Karpas-422 (cell line): Measurements from ENCODE around the gene BTAF1. TPM values are rescaled to one million over a fixed set of nuclear protein-coding genes. Genes with fewer than 3 reads are reported as not detected.

Source experiments
- DNase-seq: peaks from one replicate; pipeline ENCODE4 v3.0.0-alpha.2; 2015
- H2AFZ ChIP-seq: fragments of 200-600 bp; sonication (generic); 2 replicates; pipeline ENCODE4 v1.6.1; 2014; ENCODE audit warnings: antibody characterized with exemption, low read length, mixed read lengths
- H3K27ac ChIP-seq: fragments of 200-600 bp; sonication (generic); 2 replicates; pipeline ENCODE4 v1.5.1; 2014; ENCODE audit warnings: mild to moderate bottlenecking, low read length, moderate library complexity
- H3K27me3 ChIP-seq: fragments of 200-600 bp; sonication (generic); 2 replicates; pipeline ENCODE4 v1.6.1; 2014; ENCODE audit warnings: low read length, mixed read lengths
- H3K36me3 ChIP-seq: fragments of 200-600 bp; sonication (generic); 2 replicates; pipeline ENCODE4 v1.6.1; 2014; ENCODE audit warnings: low read length, mixed read lengths; ENCODE audit not compliant: insufficient read depth
- H3K4me1 ChIP-seq: fragments of 200-600 bp; sonication (generic); 2 replicates; pipeline ENCODE4 v1.6.1; 2014; ENCODE audit warnings: mild to moderate bottlenecking, low read length, mixed read lengths
- H3K4me2 ChIP-seq: fragments of 200-600 bp; sonication (generic); 2 replicates; pipeline ENCODE4 v1.6.1; 2014; ENCODE audit warnings: low read length, low read depth, mild to moderate bottlenecking; ENCODE audit not compliant: poor library complexity, severe bottlenecking
- H3K4me3 ChIP-seq: fragments of 200-600 bp; sonication (generic); 2 replicates; pipeline ENCODE4 v1.5.1; 2014; ENCODE audit warnings: mild to moderate bottlenecking, antibody characterized with exemption, low read length, mixed read lengths
- H3K79me2 ChIP-seq: fragments of 200-600 bp; sonication (generic); 2 replicates; pipeline ENCODE4 v1.6.1; 2014; ENCODE audit warnings: mild to moderate bottlenecking, low read length, mixed read lengths
- H3K9ac ChIP-seq: fragments of 200-600 bp; sonication (generic); 2 replicates; pipeline ENCODE4 v1.6.0; 2014; ENCODE audit warnings: low read length
- H3K9me2 ChIP-seq: fragments of 200-600 bp; sonication (generic), shearing (Covaris generic); replicated peaks from 2 replicates; pipeline ENCODE4 v1.6.0; 2014; ENCODE audit warnings: mild to moderate bottlenecking, low read length, moderate library complexity; ENCODE audit not compliant: insufficient read depth
- H3K9me3 ChIP-seq: fragments of 300-700, 200-600 bp; sonication (generic); 2 replicates; pipeline ENCODE4 v1.6.1; 2014; ENCODE audit warnings: low read length, mixed read lengths
- H4K20me1 ChIP-seq: fragments of 200-600 bp; sonication (generic); 2 replicates; pipeline ENCODE4 v1.6.1; 2014; ENCODE audit warnings: mild to moderate bottlenecking, antibody characterized with exemption, low read length, low read depth; ENCODE audit not compliant: insufficient read depth
- total RNA-seq: library from RNA; depleted of rRNA; stranded (reverse); fragments of >200 nt; shearing (Covaris generic); gene quantifications from 2 replicates; pipeline ENCODE4 v1.2.3, GENCODE V29; 2014; ENCODE audit warnings: low replicate concordance

BTAF1 gene
- total RNA-seq, 1 experiment from 2014 or later = 65.7 TPM

GRCh38 chr10:92001995-92002394, 78.4 kb downstream of the BTAF1 start:
- Histone ChIP-seq H4K20me1 (no peaks in the 10 kb centered on the region), H3K4me1 (no peaks in the 10 kb centered on the region), H3K9me2 (no peaks in the 10 kb centered on the region), H3K4me3 (no peak overlapping the region), H3K79me2 (no peaks in the 10 kb centered on the region), H3K9ac (no peak overlapping the region), H3K9me3 (no peaks in the 10 kb centered on the region), H2AFZ (no peak overlapping the region), H3K27ac (no peak overlapping the region), H3K4me2 (no peak overlapping the region), H3K27me3 (no peaks in the 10 kb centered on the region), H3K36me3 (peaks cover 23% of the 10 kb centered on the region)
- no peak for DNase-seq

- no peak overlapping the region for H3K4me2 ChIP-seq
- H4K20me1 ChIP-seq = no peaks in the 10 kb centered on the region
- H3K36me3 ChIP-seq = peaks cover 16% of the 10 kb centered on the region
- no peaks in the 10 kb centered on the region for H3K9me2 ChIP-seq
- H3K9ac ChIP-seq = no peak overlapping the region
- no peaks in the 10 kb centered on the region for H3K4me1 ChIP-seq
- DNase-seq = no peak
- no peak overlapping the region for H3K4me3 ChIP-seq
- H3K9me3 ChIP-seq = no peaks in the 10 kb centered on the region
- H3K79me2 ChIP-seq = no peaks in the 10 kb centered on the region
- no peak overlapping the region for H3K27ac ChIP-seq
- H3K27me3 ChIP-seq = no peaks in the 10 kb centered on the region
- no peak overlapping the region for H2AFZ ChIP-seq
These were observed 79.7 kb downstream of the BTAF1 start for GRCh38 chr10:92003258-92003657.

GRCh38 chr10:92005978-92006377, 82.4 kb downstream of the BTAF1 start:
- H3K27ac ChIP-seq = no peak overlapping the region
- H3K79me2 ChIP-seq = no peaks in the 10 kb centered on the region
- H3K4me1 ChIP-seq = no peaks in the 10 kb centered on the region
- H3K9ac ChIP-seq = no peak overlapping the region
- no peaks in the 10 kb centered on the region for H3K9me3 ChIP-seq
- no peak overlapping the region for H3K4me2 ChIP-seq
- no peak overlapping the region for H3K4me3 ChIP-seq
- H3K27me3 ChIP-seq = no peaks in the 10 kb centered on the region
- DNase-seq = no peak
- H3K9me2 ChIP-seq = no peaks in the 10 kb centered on the region
- H4K20me1 ChIP-seq = no peaks in the 10 kb centered on the region
- peaks cover 8% of the 10 kb centered on the region for H3K36me3 ChIP-seq
- H2AFZ ChIP-seq = no peak overlapping the region

GRCh38 chr10:92009445-92009844, 85.9 kb downstream of the BTAF1 start:
- Histone ChIP-seq H3K4me1 (no peaks in the 10 kb centered on the region), H3K4me2 (no peak overlapping the region), H3K4me3 (no peak overlapping the region), H3K27ac (no peak overlapping the region), H4K20me1 (no peaks in the 10 kb centered on the region), H2AFZ (no peak overlapping the region), H3K36me3 (peaks cover 9% of the 10 kb centered on the region; the same call in 1 of the 2 replicates), H3K9ac (no peak overlapping the region), H3K27me3 (no peaks in the 10 kb centered on the region), H3K9me3 (no peaks in the 10 kb centered on the region), H3K79me2 (no peaks in the 10 kb centered on the region; the same call in 1 of the 2 replicates), H3K9me2 (no peaks in the 10 kb centered on the region)
- DNase-seq = no peak

GRCh38 chr10:92010047-92010735, 86.6 kb downstream of the BTAF1 start:
- no peak overlapping the region for H3K4me2 ChIP-seq
- no peak for DNase-seq
- no peaks in the 10 kb centered on the region; the same call in 1 of the 2 replicates for H3K79me2 ChIP-seq
- H3K9ac ChIP-seq = no peak overlapping the region
- H4K20me1 ChIP-seq = no peaks in the 10 kb centered on the region
- no peak overlapping the region for H2AFZ ChIP-seq
- H3K9me3 ChIP-seq = no peaks in the 10 kb centered on the region
- no peaks in the 10 kb centered on the region for H3K9me2 ChIP-seq
- H3K27ac ChIP-seq = no peak overlapping the region
- H3K27me3 ChIP-seq = no peaks in the 10 kb centered on the region
- no peak overlapping the region for H3K4me3 ChIP-seq
- no peaks in the 10 kb centered on the region for H3K4me1 ChIP-seq
- peaks cover 9% of the 10 kb centered on the region; the same call in 1 of the 2 replicates for H3K36me3 ChIP-seq

DNA sequence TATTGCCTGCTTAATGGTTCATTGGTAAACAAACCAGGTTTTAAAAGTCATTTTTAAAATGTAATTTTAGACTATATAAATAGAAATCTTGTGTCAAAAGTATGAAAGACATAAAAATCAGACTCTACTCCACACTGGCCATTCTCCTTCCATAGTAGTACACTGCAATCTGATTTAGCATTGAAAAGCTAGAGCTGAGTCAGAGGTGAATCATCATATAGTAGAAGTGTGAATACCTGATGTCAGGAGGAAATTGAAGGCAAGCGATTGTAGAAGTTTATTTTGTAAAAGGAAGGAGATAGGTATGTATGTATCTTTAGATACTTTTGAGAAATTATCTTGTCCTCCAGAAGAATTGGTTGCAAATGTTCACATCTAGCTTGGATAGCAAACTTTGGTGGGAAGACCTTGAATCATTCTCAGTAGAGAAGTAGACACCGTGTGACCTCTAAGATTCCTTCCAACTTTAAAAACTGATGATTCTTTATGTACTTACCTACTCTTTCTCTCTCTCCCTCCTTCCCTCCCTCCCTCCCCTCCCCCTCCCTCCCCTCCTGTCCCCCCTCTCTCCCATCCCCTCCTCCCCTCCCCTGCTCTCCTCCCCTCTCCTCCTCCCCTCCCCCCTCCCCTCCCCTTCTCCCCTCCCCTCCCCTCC, 88.1 kb downstream of the BTAF1 start:
- Histone ChIP-seq H3K27me3 (no peaks in the 10 kb centered on the region), H4K20me1 (no peaks in the 10 kb centered on the region), H3K9ac (no peak overlapping the region), H3K9me3 (no peaks in the 10 kb centered on the region), H3K9me2 (no peaks in the 10 kb centered on the region), H3K36me3 (peaks cover 14% of the 10 kb centered on the region; the same call in 1 of the 2 replicates), H3K4me3 (no peak overlapping the region), H3K4me2 (no peak overlapping the region), H3K27ac (no peak overlapping the region), H3K79me2 (no peaks in the 10 kb centered on the region; the same call in 1 of the 2 replicates), H3K4me1 (no peaks in the 10 kb centered on the region), H2AFZ (no peak overlapping the region)
- no peak for DNase-seq

GRCh38 chr10:92014620-92015019, 91.0 kb downstream of the BTAF1 start:
- no peaks in the 10 kb centered on the region for H3K27me3 ChIP-seq
- no peak overlapping the region for H3K4me3 ChIP-seq
- H3K36me3 ChIP-seq = peaks cover 9% of the 10 kb centered on the region; the same call in 1 of the 2 replicates
- H3K4me2 ChIP-seq = no peak overlapping the region
- no peaks in the 10 kb centered on the region; the same call in 1 of the 2 replicates for H3K79me2 ChIP-seq
- no peaks in the 10 kb centered on the region for H3K9me3 ChIP-seq
- H3K9ac ChIP-seq = no peak overlapping the region
- H4K20me1 ChIP-seq = no peaks in the 10 kb centered on the region
- no peak for DNase-seq
- no peak overlapping the region for H3K27ac ChIP-seq
- H2AFZ ChIP-seq = no peak overlapping the region
- H3K4me1 ChIP-seq = no peaks in the 10 kb centered on the region
- no peaks in the 10 kb centered on the region for H3K9me2 ChIP-seq

- H3K79me2 ChIP-seq = no peaks in the 10 kb centered on the region
- no peaks in the 10 kb centered on the region for H4K20me1 ChIP-seq
- H3K4me1 ChIP-seq = no peaks in the 10 kb centered on the region
- H3K4me2 ChIP-seq = no peak overlapping the region
- H3K27ac ChIP-seq = no peak overlapping the region
- H3K4me3 ChIP-seq = no peak overlapping the region
- H3K36me3 ChIP-seq = peaks cover 16% of the 10 kb centered on the region; the same call in 1 of the 2 replicates
- H3K9me3 ChIP-seq = no peaks in the 10 kb centered on the region
- no peak for DNase-seq
- no peaks in the 10 kb centered on the region for H3K27me3 ChIP-seq
- no peak overlapping the region for H3K9ac ChIP-seq
- no peak overlapping the region for H2AFZ ChIP-seq
- H3K9me2 ChIP-seq = no peaks in the 10 kb centered on the region
These were observed 101.1 kb downstream of the BTAF1 start for GRCh38 chr10:92024700-92025099.
